ENCODE results near the gene N4BP2L2. TPM values are rescaled to one million over a fixed set of nuclear protein-coding genes. Genes with fewer than 3 reads are reported as not detected.

Gene N4BP2L2
- total RNA-seq, 1 donor from 2014 or later = 153 TPM

DNA sequence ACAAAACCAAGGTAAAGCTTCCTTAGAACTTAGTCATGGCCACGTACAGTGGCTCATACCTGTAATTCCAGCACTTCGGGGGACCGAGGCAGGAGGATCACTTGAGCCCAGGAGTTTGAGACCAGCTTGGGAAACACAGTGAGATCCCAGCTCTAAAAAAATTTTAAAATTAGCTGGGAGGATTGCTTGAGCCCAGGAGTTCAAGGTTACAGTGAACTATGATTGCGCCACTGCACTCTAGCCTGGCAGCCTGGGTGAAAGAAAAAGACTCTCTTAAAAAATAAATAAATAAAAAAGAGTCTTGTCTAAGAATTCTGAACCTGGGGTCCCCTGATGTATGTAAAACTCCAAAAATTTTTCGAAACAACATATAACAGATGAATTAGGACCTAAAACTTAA is 34.9 kb downstream of the N4BP2L2 start:
- no peaks in the 10 kb centered on the region for H3K9me3 ChIP-seq (ENCODE audit: low read depth)
- Mint-ChIP-seq H3K9me3 (no peaks in the 10 kb centered on the region), H3K4me3 (no peak overlapping the region), H3K27me3 (ENCODE audit: insufficient read depth, low read depth) (no peaks in the 10 kb centered on the region), H3K27ac (no peak overlapping the region), H3K4me1 (no peaks in the 10 kb centered on the region), H3K36me3 (peaks cover 14% of the 10 kb centered on the region)
- no peaks in the 10 kb centered on the region for H3F3A ChIP-seq (ENCODE audit: low read depth)
- TF ChIP-seq, protein P1, sequence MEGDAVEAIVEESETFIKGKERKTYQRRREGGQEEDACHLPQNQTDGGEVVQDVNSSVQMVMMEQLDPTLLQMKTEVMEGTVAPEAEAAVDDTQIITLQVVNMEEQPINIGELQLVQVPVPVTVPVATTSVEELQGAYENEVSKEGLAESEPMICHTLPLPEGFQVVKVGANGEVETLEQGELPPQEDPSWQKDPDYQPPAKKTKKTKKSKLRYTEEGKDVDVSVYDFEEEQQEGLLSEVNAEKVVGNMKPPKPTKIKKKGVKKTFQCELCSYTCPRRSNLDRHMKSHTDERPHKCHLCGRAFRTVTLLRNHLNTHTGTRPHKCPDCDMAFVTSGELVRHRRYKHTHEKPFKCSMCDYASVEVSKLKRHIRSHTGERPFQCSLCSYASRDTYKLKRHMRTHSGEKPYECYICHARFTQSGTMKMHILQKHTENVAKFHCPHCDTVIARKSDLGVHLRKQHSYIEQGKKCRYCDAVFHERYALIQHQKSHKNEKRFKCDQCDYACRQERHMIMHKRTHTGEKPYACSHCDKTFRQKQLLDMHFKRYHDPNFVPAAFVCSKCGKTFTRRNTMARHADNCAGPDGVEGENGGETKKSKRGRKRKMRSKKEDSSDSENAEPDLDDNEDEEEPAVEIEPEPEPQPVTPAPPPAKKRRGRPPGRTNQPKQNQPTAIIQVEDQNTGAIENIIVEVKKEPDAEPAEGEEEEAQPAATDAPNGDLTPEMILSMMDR (IDR thresholded peaks at IDR 0.05) = no peak
- TF ChIP-seq EZH2phosphoT487 (IDR thresholded peaks at IDR 0.05) = no peak
- no peak for TF ChIP-seq EZH2 (IDR thresholded peaks at IDR 0.05)
- H3K4me1 ChIP-seq = peaks cover 6% of the 10 kb centered on the region
- no peak overlapping the region for H2AFZ ChIP-seq (replicated peaks)
- no peak overlapping the region for H3K9ac ChIP-seq
- no peak for DNase-seq (ENCODE audit: low spot score)
- H4K20me1 ChIP-seq (ENCODE audit: low read depth) = no peaks in the 10 kb centered on the region
- no peak overlapping the region for H3K4me3 ChIP-seq
- peak overlapping the region; percentile 57 for H3K27ac ChIP-seq
- no peaks in the 10 kb centered on the region for H3K36me3 ChIP-seq
- H3K27me3 ChIP-seq = no peaks in the 10 kb centered on the region
- H3K4me2 ChIP-seq = no peak overlapping the region
- no peaks in the 10 kb centered on the region for H3K79me2 ChIP-seq (ENCODE audit: low read depth)

GRCh38 chr13:32501064-32501463 is 37.5 kb downstream of the N4BP2L2 start:
- Histone ChIP-seq H3F3A (ENCODE audit: low read depth) (peaks cover 3% of the 10 kb centered on the region), H3K36me3 (no peaks in the 10 kb centered on the region), H3K4me1 (peaks cover 6% of the 10 kb centered on the region), H3K79me2 (ENCODE audit: low read depth) (no peaks in the 10 kb centered on the region), H4K20me1 (ENCODE audit: low read depth) (no peaks in the 10 kb centered on the region), H2AFZ (replicated peaks) (no peak overlapping the region), H3K9me3 (ENCODE audit: low read depth) (no peaks in the 10 kb centered on the region), H3K9ac (no peak overlapping the region), H3K4me2 (no peak overlapping the region), H3K27ac (no peak overlapping the region), H3K4me3 (no peak overlapping the region), H3K27me3 (no peaks in the 10 kb centered on the region)
- TF ChIP-seq EZH2 (IDR thresholded peaks at IDR 0.05) (no peak), EZH2phosphoT487 (IDR thresholded peaks at IDR 0.05) (no peak)
- TF ChIP-seq, protein P1 (IDR thresholded peaks at IDR 0.05) = no peak
- DNase-seq (ENCODE audit: low spot score) = no peak
- Mint-ChIP-seq H3K9me3 (no peaks in the 10 kb centered on the region), H3K27ac (no peak overlapping the region), H3K4me3 (no peak overlapping the region), H3K4me1 (no peaks in the 10 kb centered on the region), H3K36me3 (peaks cover 14% of the 10 kb centered on the region), H3K27me3 (ENCODE audit: insufficient read depth, low read depth) (no peaks in the 10 kb centered on the region)

GRCh38 chr13:32499538-32500210 is 38.9 kb downstream of the N4BP2L2 start:
- no peaks in the 10 kb centered on the region for H3K27me3 ChIP-seq
- H3K27ac ChIP-seq = no peak overlapping the region
- no peaks in the 10 kb centered on the region for H3K9me3 ChIP-seq (ENCODE audit: low read depth)
- H3K36me3 ChIP-seq = no peaks in the 10 kb centered on the region
- H3K4me2 ChIP-seq = no peak overlapping the region
- H3K4me3 Mint-ChIP-seq = no peak overlapping the region
- DNase-seq (ENCODE audit: low spot score) = no peak
- no peaks in the 10 kb centered on the region for H3K9me3 Mint-ChIP-seq
- no peak overlapping the region for H2AFZ ChIP-seq (replicated peaks)
- H3K4me1 Mint-ChIP-seq = no peaks in the 10 kb centered on the region
- no peaks in the 10 kb centered on the region for H3K27me3 Mint-ChIP-seq (ENCODE audit: insufficient read depth, low read depth)
- TF ChIP-seq EZH2phosphoT487 (IDR thresholded peaks at IDR 0.05) (no peak), EZH2 (IDR thresholded peaks at IDR 0.05) (no peak)
- TF ChIP-seq, protein P1 (IDR thresholded peaks at IDR 0.05) = no peak
- H3K27ac Mint-ChIP-seq = no peak overlapping the region
- peaks cover 7% of the 10 kb centered on the region for H3K36me3 Mint-ChIP-seq
- H3F3A ChIP-seq (ENCODE audit: low read depth) = peaks cover 3% of the 10 kb centered on the region
- no peaks in the 10 kb centered on the region for H3K79me2 ChIP-seq (ENCODE audit: low read depth)
- H3K4me3 ChIP-seq = no peak overlapping the region
- peaks cover 6% of the 10 kb centered on the region for H3K4me1 ChIP-seq
- no peaks in the 10 kb centered on the region for H4K20me1 ChIP-seq (ENCODE audit: low read depth)
- no peak overlapping the region for H3K9ac ChIP-seq

Measured in neural progenitor cell (in vitro differentiated cells).